ENCODE data around the gene LRP5. TPM values are rescaled to one million over a fixed set of nuclear protein-coding genes. Genes with fewer than 3 reads are reported as not detected.

LRP5 gene
- total and polyA plus RNA-seq, 9 of the 15 experiments (the other 6 are each of a cell fraction or from before 2014, with no cell fraction given): 0.48 to 44.2 (median 13.5) TPM

- TF ChIP-seq FOXP4 (CRISPR knock-in tag; IDR thresholded peaks at IDR 0.05; ENCODE audit: borderline replicate concordance) (no peak), PCBP1 (IDR thresholded peaks at IDR 0.05; ENCODE audit: low read depth, low read length, poor library complexity, severe bottlenecking) (no peak), SMARCC2 (IDR thresholded peaks at IDR 0.05; ENCODE audit: low read depth) (no peak), NKRF (IDR thresholded peaks at IDR 0.05; ENCODE audit: borderline replicate concordance) (no peak; the same call in 1 of the 2 replicates), NR4A1 (CRISPR knock-in tag; IDR thresholded peaks at IDR 0.05) (no peak), NR4A1 (tag; IDR thresholded peaks at IDR 0.05) (no peak), USF1 (CRISPR knock-in tag; IDR thresholded peaks at IDR 0.05) (0 out of 2 replicates have a peak, but pooled peaks have one; percentile 36), RAD51 (IDR thresholded peaks at IDR 0.05; ENCODE audit: borderline replicate concordance, low read depth) (no peak), ZBTB1 (CRISPR knock-in tag; IDR thresholded peaks at IDR 0.05; ENCODE audit: borderline replicate concordance, low read depth) (0 out of 2 replicates have a peak, but pooled peaks have one; percentile 19), ATF2 (CRISPR knock-in tag; IDR thresholded peaks at IDR 0.05) (no peak)
- TF ChIP-seq, protein P1, sequence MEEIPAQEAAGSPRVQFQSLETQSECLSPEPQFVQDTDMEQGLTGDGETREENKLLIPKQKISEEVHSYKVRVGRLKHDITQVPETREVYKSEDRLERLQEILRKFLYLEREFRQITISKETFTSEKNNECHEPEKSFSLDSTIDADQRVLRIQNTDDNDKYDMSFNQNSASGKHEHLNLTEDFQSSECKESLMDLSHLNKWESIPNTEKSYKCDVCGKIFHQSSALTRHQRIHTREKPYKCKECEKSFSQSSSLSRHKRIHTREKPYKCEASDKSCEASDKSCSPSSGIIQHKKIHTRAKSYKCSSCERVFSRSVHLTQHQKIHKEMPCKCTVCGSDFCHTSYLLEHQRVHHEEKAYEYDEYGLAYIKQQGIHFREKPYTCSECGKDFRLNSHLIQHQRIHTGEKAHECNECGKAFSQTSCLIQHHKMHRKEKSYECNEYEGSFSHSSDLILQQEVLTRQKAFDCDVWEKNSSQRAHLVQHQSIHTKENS (CRISPR knock-in tag; IDR thresholded peaks at IDR 0.05): peak; percentile 86
- TF ChIP-seq, protein P2, sequence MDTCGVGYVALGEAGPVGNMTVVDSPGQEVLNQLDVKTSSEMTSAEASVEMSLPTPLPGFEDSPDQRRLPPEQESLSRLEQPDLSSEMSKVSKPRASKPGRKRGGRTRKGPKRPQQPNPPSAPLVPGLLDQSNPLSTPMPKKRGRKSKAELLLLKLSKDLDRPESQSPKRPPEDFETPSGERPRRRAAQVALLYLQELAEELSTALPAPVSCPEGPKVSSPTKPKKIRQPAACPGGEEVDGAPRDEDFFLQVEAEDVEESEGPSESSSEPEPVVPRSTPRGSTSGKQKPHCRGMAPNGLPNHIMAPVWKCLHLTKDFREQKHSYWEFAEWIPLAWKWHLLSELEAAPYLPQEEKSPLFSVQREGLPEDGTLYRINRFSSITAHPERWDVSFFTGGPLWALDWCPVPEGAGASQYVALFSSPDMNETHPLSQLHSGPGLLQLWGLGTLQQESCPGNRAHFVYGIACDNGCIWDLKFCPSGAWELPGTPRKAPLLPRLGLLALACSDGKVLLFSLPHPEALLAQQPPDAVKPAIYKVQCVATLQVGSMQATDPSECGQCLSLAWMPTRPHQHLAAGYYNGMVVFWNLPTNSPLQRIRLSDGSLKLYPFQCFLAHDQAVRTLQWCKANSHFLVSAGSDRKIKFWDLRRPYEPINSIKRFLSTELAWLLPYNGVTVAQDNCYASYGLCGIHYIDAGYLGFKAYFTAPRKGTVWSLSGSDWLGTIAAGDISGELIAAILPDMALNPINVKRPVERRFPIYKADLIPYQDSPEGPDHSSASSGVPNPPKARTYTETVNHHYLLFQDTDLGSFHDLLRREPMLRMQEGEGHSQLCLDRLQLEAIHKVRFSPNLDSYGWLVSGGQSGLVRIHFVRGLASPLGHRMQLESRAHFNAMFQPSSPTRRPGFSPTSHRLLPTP (IDR thresholded peaks at IDR 0.05; ENCODE audit: borderline replicate concordance, extremely low read depth, insufficient read length): peak; percentile 68
- TF ChIP-seq, protein P3, sequence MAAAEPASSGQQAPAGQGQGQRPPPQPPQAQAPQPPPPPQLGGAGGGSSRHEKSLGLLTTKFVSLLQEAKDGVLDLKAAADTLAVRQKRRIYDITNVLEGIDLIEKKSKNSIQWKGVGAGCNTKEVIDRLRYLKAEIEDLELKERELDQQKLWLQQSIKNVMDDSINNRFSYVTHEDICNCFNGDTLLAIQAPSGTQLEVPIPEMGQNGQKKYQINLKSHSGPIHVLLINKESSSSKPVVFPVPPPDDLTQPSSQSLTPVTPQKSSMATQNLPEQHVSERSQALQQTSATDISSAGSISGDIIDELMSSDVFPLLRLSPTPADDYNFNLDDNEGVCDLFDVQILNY (CRISPR knock-in tag; IDR thresholded peaks at IDR 0.05): no peak
Measured at GRCh38 chr11:68459886-68460740, 147.7 kb downstream of the LRP5 start (continued).

All from K562 (cell line).